Cardiac fibroblast (primary cell): Measurements from ENCODE around the gene TRIM7.

Experiments used
- DNase-seq, 2 donors: peaks; one replicate each; pipeline versions ENCODE4 v3.0.0 to v3.0.0-alpha.2; 2010; ENCODE audit warnings: low read depth in 2 of 2
- H3K4me3 ChIP-seq, 2 donors: replicated peaks in 1 of 2; 1 replicate in 1 of 2; 2 replicates in 1 of 2; pipeline ENCODE4 v1.5.1; 2011; ENCODE audit warnings: low read depth in 2 of 2, low read length in 2 of 2, mild to moderate bottlenecking in 2 of 2, moderate library complexity in 1 of 2
- CTCF ChIP-seq: IDR thresholded peaks from one replicate; pipeline ENCODE4 v1.5.1; 2011; ENCODE audit warnings: low read depth, mild to moderate bottlenecking, low read length, inconsistent platforms

TRIM7 gene

GRCh38 chr5:181187500-181188213, 17.3 kb downstream of the TRIM7 start:
- H3K4me3 ChIP-seq = peak overlapping the region; percentile 36 to 87
- DNase-seq = peak; percentile 87 to 88
- TF ChIP-seq CTCF = peak; percentile 31

GRCh38 chr5:181186986-181187499, 18.0 kb downstream of the TRIM7 start:
- peak in 1 of 2 donors; percentile 47 for DNase-seq
- TF ChIP-seq CTCF = no peak
- peak overlapping the region in 1 of 2 donors; percentile 5 for H3K4me3 ChIP-seq

DNA sequence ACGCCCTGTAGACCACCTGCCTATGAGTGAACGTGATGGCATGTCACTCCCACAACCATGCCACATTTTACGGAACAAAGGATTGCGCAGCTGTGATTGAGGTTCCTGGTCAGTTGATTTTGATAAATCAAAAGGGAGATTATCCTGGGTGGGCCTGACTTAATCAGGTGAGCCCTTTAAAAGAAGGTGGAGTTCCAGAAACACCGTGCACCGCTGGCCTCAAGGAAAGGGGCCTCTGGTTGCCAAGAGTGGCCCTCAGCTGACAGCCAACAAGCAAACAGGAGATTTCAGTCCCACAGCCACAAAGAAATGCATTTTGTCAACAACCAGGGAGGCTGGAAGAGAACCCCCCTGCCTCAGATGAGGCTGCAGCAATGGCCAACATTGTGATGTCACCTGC, 19.0 kb downstream of the TRIM7 start:
- no peak for TF ChIP-seq CTCF
- H3K4me3 ChIP-seq = no peak overlapping the region
- no peak for DNase-seq

- H3K4me3 ChIP-seq = no peak overlapping the region
- DNase-seq = no peak
- no peak for TF ChIP-seq CTCF
Observed at GRCh38 chr5:181185560-181185959, 19.4 kb downstream of the TRIM7 start.

GRCh38 chr5:181184845-181185216, 20.2 kb downstream of the TRIM7 start:
- no peak overlapping the region for H3K4me3 ChIP-seq
- no peak for TF ChIP-seq CTCF
- no peak for DNase-seq

GRCh38 chr5:181182651-181183050, 22.3 kb downstream of the TRIM7 start:
- no peak for TF ChIP-seq CTCF
- no peak overlapping the region for H3K4me3 ChIP-seq
- no peak for DNase-seq
